Smooth muscle cell of the brain vasculature (primary cell): Measurements from ENCODE around the gene MERTK.

Source experiments
- DNase-seq: peaks from one replicate; pipeline ENCODE4 v3.0.0-alpha.2; 2012; ENCODE audit warnings: low read depth, low spot score

The MERTK gene

GRCh38 chr2:111977240-111977639 is 78.8 kb downstream of the MERTK start:
- no peak for DNase-seq

DNA sequence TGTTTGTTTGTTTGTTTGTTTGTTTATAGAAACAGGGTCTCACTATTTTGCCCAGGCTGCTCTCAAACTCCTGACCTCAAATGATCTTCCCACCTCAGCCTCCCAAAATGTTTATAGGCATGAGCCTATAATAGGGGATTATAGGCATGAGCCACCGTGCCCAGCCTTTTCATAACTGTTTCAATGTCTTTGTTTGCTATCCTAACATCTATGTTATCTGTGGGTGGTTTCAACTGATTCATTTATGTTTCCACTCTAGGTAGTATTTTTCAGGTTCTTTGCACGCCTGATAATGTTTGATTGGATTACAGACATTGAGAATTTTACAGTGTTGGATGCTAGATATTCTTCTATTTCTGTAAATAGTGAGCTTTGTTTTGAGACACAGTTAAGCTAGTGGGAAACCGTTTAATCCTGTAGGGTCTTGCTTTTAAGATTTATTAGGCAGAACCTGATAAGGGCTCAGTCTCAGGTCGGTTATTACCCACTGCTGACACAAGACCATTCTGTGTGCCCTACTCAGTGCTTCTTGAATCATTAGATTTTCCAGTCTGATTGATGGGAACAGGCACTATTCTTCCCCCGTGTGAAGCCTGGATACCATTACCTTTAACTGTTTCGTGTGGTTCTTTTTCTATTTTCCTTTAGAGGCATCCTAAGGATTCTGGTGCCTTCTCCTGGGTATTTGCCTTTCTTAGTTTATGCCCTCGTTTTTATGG is 80.2 kb downstream of the MERTK start:
- DNase-seq: no peak

DNA sequence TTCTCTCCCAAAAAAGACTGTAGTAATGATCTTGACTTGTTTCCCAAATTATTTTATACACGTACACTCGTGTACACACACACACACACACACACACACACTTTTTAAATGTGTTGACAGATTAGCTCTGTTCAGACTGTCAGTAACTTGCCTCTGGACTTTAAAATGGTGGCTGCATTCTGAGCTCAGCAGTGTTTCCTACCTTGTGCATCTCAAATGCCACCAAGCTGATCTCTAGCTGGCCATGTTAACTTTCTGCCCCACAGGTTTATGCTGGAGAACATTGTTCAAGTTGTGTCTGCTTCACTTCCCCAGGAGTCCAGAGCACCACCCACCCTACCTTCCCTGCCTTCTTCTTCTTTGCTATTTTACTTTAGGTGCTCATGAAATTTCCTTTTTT is 83.3 kb downstream of the MERTK start:
- no peak for DNase-seq

DNA sequence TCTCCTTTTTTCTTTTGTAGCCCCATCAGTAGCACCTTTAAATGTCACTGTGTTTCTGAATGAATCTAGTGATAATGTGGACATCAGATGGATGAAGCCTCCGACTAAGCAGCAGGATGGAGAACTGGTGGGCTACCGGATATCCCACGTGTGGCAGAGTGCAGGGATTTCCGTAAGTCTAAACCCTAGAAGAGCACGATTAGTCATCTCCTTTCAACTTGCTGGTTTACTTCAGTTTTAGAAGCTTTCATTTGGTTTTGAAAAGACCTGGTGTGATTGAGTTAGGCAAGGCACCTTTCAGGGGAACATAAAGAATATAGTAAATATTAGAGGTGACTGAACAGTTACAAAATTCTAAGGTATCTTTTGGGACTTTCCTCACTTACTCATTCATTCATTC is 84.4 kb downstream of the MERTK start:
- DNase-seq: no peak

DNA sequence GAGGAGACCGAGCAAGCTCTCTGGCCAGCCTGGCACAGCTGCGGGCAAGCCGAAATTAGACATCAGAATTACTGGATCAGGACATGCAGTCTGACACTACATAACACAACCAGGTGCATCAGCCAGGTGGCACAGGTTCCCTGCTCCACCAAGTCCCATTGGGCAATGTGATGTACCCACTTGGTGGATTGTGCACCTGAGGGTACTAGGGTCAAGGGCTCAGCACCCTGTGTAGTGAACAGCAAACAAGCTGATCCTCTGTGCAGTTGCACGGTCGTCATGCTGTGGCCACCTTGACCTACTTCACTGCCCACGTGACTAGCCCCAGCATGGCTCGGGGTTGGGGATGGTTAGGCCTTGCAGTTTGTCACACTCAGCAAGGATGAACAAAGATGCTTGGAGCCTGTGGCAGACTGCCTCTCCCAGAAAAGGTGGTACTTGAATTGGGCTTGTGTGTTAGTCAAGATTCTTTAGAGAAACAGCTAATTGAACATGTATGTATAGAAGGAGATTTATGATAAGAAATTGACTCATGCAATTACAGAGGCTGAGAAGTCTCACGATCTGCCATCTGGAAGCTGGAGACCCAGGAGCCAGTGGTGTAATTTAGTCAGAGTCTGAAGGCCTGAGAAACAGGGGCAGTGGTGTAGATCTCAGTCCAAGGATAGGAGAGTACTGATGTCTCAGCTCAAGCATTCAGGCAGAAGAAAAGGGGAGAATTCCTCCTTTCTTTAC is 85.2 kb downstream of the MERTK start:
- no peak for DNase-seq

- no peak for DNase-seq
These were observed 85.8 kb downstream of the MERTK start for GRCh38 chr2:111984213-111984604.

- no peak for DNase-seq
These were observed 87.1 kb downstream of the MERTK start for GRCh38 chr2:111985514-111985913.

DNA sequence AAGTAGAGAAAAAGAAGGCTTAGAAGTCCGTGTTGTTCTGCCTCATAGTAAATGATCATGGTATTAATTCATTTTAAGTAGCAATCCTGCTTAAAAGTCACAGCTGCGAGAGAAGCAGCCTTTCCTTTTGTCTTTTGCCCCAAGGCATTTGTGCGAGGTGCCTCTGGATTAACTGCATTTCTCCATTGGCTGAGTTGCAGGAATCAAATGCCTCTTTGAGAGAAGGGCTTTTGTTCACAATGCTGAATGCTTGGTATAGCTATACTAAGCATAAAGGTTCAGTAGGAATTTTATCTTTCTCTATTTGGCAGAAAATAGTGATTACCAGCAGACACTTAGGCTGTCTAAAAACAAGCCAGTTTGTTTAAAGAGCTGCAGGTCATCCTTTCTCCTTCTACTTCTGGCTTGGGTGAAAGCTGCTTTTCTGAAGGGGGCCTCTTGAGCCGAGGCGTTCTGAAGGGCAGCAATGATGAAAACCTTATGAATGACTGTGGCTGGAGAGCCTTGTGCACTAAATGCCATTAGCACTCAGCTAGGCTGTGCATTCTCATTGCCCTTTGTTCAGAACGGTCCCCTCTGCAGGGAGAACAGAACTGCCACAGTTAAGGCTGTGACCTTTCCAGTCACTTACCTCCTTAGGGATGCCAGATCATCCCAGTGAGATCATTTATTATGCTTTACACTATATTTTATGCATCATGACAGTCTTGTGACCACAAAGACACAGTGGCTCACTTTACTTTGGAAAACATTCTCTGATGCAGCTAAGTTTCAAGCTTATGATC is 87.9 kb downstream of the MERTK start:
- no peak for DNase-seq

- no peak for DNase-seq
These were observed 92.0 kb downstream of the MERTK start for GRCh38 chr2:111990375-111990774.

- DNase-seq: no peak
These were observed 92.4 kb downstream of the MERTK start for GRCh38 chr2:111990856-111991255.

- no peak for DNase-seq
These were observed 95.6 kb downstream of the MERTK start for GRCh38 chr2:111994042-111994441.

DNA sequence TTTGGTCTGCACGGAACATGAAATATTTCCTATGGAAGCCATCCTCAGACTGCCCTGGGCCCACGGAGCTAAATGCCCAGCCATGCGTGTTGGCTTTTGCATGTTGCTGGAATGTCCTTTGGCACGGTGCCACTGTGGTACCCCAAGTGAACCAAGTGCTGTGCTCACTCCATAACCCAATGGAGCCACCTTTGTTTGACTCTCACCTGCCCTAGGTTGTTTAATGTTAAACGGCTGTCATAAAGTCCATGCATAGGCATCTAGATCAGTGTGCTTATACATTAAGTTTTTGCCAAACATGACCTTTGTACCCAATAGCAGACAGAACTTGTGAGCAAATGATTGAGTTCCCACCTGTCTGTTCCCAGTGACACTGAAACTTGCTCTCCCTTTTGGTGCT is 96.7 kb downstream of the MERTK start:
- DNase-seq: no peak

DNA sequence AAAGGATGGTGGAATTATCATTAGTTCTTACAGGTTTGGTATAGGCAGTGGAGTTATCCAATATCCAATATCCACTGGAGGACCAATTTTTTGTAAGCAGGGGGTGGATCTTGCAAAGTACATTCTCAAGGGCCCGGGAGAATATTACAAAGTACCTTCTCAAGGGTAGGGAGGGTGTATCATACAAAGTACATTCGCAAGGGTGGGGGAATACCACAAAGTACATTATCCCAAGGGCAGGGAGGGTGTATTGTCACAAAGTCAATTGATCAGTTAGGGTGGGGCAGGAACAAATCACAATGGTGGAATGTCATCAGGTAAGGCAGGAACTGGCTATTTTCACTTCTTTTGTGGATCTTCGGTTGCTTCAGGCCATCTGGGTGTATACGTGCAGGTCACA is 101.4 kb downstream of the MERTK start:
- DNase-seq: no peak

DNA sequence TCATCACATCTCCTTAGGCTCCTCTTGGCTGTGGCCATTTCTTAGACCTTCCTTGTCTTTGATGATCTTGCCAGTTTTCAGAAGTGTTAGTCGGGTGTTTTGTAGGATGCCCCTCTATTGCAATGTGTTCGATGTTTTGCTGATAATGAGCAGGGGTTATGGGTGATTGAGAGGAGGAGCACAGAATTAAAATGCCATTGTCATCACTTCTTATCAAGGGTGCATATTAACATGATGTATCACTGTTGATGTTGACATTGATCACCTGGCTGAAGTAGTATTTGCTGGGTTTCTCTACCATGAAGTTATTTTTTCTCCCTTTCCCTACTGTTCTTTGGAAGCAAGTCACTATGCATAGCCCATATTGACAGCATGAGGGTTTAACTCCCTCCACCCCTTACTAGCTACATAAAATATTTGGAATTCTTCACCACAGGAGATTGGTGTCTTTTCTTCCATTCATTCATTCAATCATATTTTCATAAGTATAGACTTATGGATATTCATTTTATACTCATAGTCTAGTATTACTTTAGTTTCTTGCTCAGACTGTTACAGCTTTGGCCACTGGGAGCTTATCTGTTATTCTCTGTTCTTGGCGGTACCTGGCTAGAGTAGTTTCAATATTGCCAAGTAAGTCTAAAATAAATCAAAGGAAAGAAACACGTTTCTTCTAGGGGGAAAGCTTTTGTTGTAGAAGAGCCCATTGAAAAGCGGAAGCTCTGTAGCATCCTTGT is 102.2 kb downstream of the MERTK start:
- no peak for DNase-seq

DNA sequence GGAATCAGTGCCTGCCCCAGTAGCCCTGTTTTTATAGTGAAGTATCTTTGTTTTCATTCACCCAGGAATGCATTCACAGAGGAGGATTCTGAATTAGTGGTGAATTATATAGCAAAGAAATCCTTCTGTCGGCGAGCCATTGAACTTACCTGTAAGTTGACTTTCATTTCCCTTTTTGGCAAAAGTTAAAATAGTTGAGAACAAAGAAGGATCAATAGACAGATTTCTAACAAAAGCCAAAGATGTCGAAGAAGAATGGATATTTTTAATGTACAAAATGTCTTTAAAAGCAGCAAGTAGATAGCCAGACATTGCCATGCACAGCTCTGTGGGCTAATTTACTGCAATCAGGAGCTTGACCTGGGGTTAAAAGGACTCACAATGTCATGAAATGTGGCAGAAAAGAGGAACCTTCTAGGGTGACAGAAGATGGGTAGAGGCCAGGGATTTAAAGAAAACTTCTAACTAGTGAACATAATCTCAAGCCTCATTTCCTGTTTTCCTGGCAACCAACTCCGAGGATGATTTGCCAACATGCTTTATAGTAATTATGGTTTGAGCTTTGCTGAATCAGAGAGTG is 102.8 kb downstream of the MERTK start:
- no peak for DNase-seq

DNA sequence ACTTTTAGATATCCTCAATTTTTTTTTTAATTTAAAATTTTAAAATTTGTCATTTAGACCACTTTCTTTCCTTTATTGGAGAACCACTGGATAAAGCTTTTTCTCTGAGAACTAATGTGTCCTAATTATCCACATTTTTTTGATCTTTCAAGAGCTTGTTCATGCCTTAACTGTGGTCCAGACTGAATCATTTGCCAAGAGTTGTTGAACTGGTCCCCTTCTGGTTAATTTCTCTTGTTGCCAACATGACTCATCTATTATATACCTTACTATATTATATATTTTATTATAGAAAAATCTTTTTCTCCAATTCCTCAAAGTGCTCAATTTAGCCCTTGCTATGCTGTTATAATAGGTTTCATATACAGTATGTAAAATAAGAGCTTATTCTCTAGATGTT is 103.5 kb downstream of the MERTK start:
- DNase-seq: no peak

DNA sequence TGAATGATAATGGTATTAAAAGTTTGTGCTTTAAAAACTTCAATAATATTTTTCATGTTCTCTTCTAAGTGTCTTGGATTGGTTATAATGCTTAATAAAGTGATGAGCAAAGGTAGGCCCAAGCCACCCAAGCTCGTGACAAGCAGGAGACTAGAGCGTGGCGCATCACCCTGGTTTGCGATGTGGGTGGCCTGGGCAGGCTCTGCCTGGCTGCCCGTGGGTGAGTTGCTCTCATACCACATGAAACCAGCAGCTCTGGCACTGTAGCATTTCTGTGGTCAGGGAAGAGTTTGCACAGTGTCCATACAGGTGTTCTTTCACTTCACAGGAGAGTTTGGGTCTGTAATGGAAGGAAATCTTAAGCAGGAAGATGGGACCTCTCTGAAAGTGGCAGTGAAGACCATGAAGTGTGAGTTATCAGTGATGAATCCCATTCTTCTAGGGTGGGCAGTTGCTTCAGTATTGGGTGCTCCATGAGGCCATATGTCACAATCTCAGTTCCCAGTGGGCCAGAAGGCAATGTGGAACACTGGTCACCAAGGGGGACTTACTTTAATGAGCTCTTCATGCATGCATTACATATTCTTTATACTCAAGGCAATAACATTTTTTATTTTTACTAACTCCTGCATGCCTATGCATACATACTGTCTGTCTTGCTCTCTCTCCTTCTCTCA is 105.3 kb downstream of the MERTK start:
- DNase-seq: no peak

GRCh38 chr2:112004253-112004645 is 105.8 kb downstream of the MERTK start:
- DNase-seq: no peak

- DNase-seq: no peak
These were observed 107.1 kb downstream of the MERTK start for GRCh38 chr2:112005406-112006075.

- no peak for DNase-seq
These were observed 107.6 kb downstream of the MERTK start for GRCh38 chr2:112006076-112006410.

DNA sequence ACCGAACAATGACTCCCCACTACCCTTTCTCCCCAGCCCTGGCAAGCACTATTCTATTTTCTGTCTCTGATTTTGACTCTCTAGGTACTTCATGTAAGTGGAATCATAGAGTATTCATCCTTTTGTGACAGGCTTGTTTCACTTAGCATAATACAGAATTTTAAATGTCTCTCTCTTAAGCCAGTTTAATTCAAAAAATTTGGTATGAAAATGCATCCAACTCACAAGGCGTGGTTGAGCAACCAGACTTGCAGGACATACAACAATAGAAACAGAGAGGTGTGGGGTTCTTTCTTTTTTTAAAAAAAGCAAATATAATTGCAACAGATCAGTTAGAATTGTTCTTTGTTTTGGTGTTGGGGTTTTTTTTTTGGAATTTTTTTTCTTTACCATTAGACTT is 109.1 kb downstream of the MERTK start:
- DNase-seq: no peak
